ENCODE results near the gene CUBN.

CUBN gene

GRCh38 chr10:17129741-17130140 lies at the start of gene CUBN:
Gene CUBN (minus strand): TSS chr10:17129811. CDS start chr10:17129765, 46 bp downstream.
- DNase-seq (ENCODE audit: low read depth, low spot score) = no peak

- DNase-seq (ENCODE audit: low read depth, low spot score) = no peak
Observed at GRCh38 chr10:17179002-17179401, 49.4 kb upstream of the CUBN start.

GRCh38 chr10:17178006-17178405 lies 48.4 kb upstream of the CUBN start:
- DNase-seq (ENCODE audit: low read depth, low spot score) = no peak

GRCh38 chr10:17177014-17177413 lies 47.4 kb upstream of the CUBN start:
- DNase-seq (ENCODE audit: low read depth, low spot score) = no peak

GRCh38 chr10:17176091-17176490 lies 46.5 kb upstream of the CUBN start:
- no peak for DNase-seq (ENCODE audit: low read depth, low spot score)

- no peak for DNase-seq (ENCODE audit: low read depth, low spot score)
Observed at GRCh38 chr10:17175551-17175950, 45.9 kb upstream of the CUBN start.

GRCh38 chr10:17174626-17175025 lies 45.0 kb upstream of the CUBN start:
- DNase-seq (ENCODE audit: low read depth, low spot score) = no peak

GRCh38 chr10:17171141-17171641 lies 41.6 kb upstream of the CUBN start:
- DNase-seq (ENCODE audit: low read depth, low spot score) = no peak

GRCh38 chr10:17169803-17170202 lies 40.2 kb upstream of the CUBN start:
- no peak for DNase-seq (ENCODE audit: low read depth, low spot score)

GRCh38 chr10:17166699-17167098 lies 37.1 kb upstream of the CUBN start:
- no peak for DNase-seq (ENCODE audit: low read depth, low spot score)

- DNase-seq (ENCODE audit: low read depth, low spot score) = no peak
Observed at GRCh38 chr10:17162828-17163227, 33.2 kb upstream of the CUBN start.

- DNase-seq (ENCODE audit: low read depth, low spot score) = no peak
Observed at GRCh38 chr10:17161775-17162174, 32.2 kb upstream of the CUBN start.

- no peak for DNase-seq (ENCODE audit: low read depth, low spot score)
Observed at GRCh38 chr10:17157024-17157423, 27.4 kb upstream of the CUBN start.

GRCh38 chr10:17155826-17156225 lies 26.2 kb upstream of the CUBN start:
- no peak for DNase-seq (ENCODE audit: low read depth, low spot score)

GRCh38 chr10:17154116-17154515 lies 24.5 kb upstream of the CUBN start:
- no peak for DNase-seq (ENCODE audit: low read depth, low spot score)

- DNase-seq (ENCODE audit: low read depth, low spot score) = no peak
Observed at GRCh38 chr10:17153321-17153720, 23.7 kb upstream of the CUBN start.

- DNase-seq (ENCODE audit: low read depth, low spot score) = no peak
Observed at GRCh38 chr10:17151716-17152115, 22.1 kb upstream of the CUBN start.

GRCh38 chr10:17147884-17148489 lies 18.4 kb upstream of the CUBN start:
- no peak for DNase-seq (ENCODE audit: low read depth, low spot score)

GRCh38 chr10:17146892-17147291 lies 17.3 kb upstream of the CUBN start:
- no peak for DNase-seq (ENCODE audit: low read depth, low spot score)

- no peak for DNase-seq (ENCODE audit: low read depth, low spot score)
Observed at GRCh38 chr10:17145239-17145638, 15.6 kb upstream of the CUBN start.

GRCh38 chr10:17144757-17145156 lies 15.1 kb upstream of the CUBN start:
- no peak for DNase-seq (ENCODE audit: low read depth, low spot score)

GRCh38 chr10:17144032-17144431 lies 14.4 kb upstream of the CUBN start:
- no peak for DNase-seq (ENCODE audit: low read depth, low spot score)

- no peak for DNase-seq (ENCODE audit: low read depth, low spot score)
Observed at GRCh38 chr10:17143055-17143690, 13.6 kb upstream of the CUBN start.
